Common myeloid progenitor, CD34-positive (primary cell): ENCODE results near the gene BICD1.

ENCODE experiments used
- CTCF ChIA-PET: fragments of 350-600 bp; sonication (Branson Sonifier 250); formaldehyde crosslinking; loops from one replicate; lab custom pipeline; 2021; ENCODE audit warnings: antibody characterized with exemption; lab: Charles Lee
- POLR2A ChIA-PET: fragments of 350-600 bp; sonication (Branson Sonifier 250); formaldehyde crosslinking; loops from one replicate; lab custom pipeline; 2021; ENCODE audit warnings: antibody characterized with exemption; lab: Charles Lee
- DNase-seq, 3 donors: peaks; one replicate each; pipeline versions ENCODE4 v3.0.0 to v3.0.0-alpha.2; 2013
- H3K27ac ChIP-seq, 2 experiments: 1 replicate in 1 of 2; 2 replicates in 1 of 2; pipeline ENCODE4 v1.7.0; 2013; ENCODE audit warnings: inconsistent platforms in 2 of 2, low read length in 2 of 2, mild to moderate bottlenecking in 2 of 2, low read depth in 1 of 2, moderate library complexity in 1 of 2; ENCODE audit not compliant: severe bottlenecking in 2 of 2, insufficient read depth in 1 of 2, poor library complexity in 1 of 2
- H3K27me3 ChIP-seq, 5 experiments: replicated peaks in 2 of 5; 1 replicate in 3 of 5; 2 replicates in 2 of 5; pipeline versions ENCODE4 v1.6.1 to v1.7.0; 2013; ENCODE audit warnings: low read length in 4 of 5, mild to moderate bottlenecking in 2 of 5, moderate library complexity in 2 of 5, inconsistent platforms in 1 of 5; ENCODE audit not compliant: insufficient read depth in 5 of 5, control insufficient read depth in 4 of 5
- H3K36me3 ChIP-seq, 4 experiments: 1 replicate in 2 of 4; 2 replicates in 2 of 4; pipeline versions ENCODE4 v1.6.1 to v1.7.0; 2013; ENCODE audit warnings: low read length in 3 of 4, control low read depth in 1 of 4, mild to moderate bottlenecking in 1 of 4; ENCODE audit not compliant: control insufficient read depth in 4 of 4, insufficient read depth in 4 of 4
- H3K4me1 ChIP-seq, 4 experiments: 1 replicate in 3 of 4; 2 replicates in 1 of 4; pipeline versions ENCODE4 v1.6.1 to v1.7.1; 2013; ENCODE audit warnings: low read length in 3 of 4, mild to moderate bottlenecking in 3 of 4, control low read depth in 1 of 4, inconsistent platforms in 1 of 4, moderate library complexity in 1 of 4; ENCODE audit not compliant: control insufficient read depth in 4 of 4, insufficient read depth in 4 of 4; ENCODE audit errors: control extremely low read depth in 1 of 4
- H3K4me3 ChIP-seq, 7 experiments: 1 replicate in 4 of 7; 2 replicates in 3 of 7; pipeline versions ENCODE4 v1.5.1 to v1.7.0; 2013; ENCODE audit warnings: mild to moderate bottlenecking in 7 of 7, low read length in 6 of 7, moderate library complexity in 6 of 7, inconsistent platforms in 2 of 7, low read depth in 2 of 7, control low read depth in 1 of 7; ENCODE audit not compliant: insufficient read depth in 4 of 7, control insufficient read depth in 1 of 7; ENCODE audit errors: extremely low read depth in 1 of 7
- H3K9me3 ChIP-seq, 5 experiments: 1 replicate in 4 of 5; 2 replicates in 1 of 5; pipeline versions ENCODE4 v1.6.1 to v1.7.1; 2013; ENCODE audit warnings: low read length in 4 of 5, mild to moderate bottlenecking in 2 of 5, inconsistent platforms in 1 of 5, low read depth in 1 of 5, moderate library complexity in 1 of 5; ENCODE audit not compliant: control insufficient read depth in 4 of 5, insufficient read depth in 2 of 5; ENCODE audit errors: control extremely low read depth in 1 of 5
- WGBS: methylation state at CpG from one replicate; pipeline ENCODE4 v1.1.5; 2013; ENCODE audit not compliant: insufficient coverage; 5-methylcytosine and 5-hydroxymethylcytosine counted together

BICD1 gene

GRCh38 chr12:32155961-32156529, 49.4 kb downstream of the BICD1 start:
- POLR2A ChIA-PET = no interaction called here
- 89% methylated on average over 4 of the region's 4 CpGs for WGBS
- CTCF ChIA-PET = interaction anchor here (1.1 to 1.8 kb wide), 3 partner anchors 9 to 68 kb away, joined by 3 to 6 read pairs (median 3); no protein-coding TSS in a partner anchor

GRCh38 chr12:32158525-32158924, 51.9 kb downstream of the BICD1 start:
- POLR2A ChIA-PET = interaction anchor here (0.6 kb wide), 1 partner anchor 16 kb away, joined by 5 read pairs; no protein-coding TSS in a partner anchor
- CTCF ChIA-PET = interaction anchor here (0.5 kb wide), 1 partner anchor 95 kb away, joined by 3 read pairs; no protein-coding TSS in a partner anchor
- Histone ChIP-seq H3K4me3 (no peak overlapping the region), H3K36me3 (peaks cover 0 to 7% (median 2%) of the 10 kb centered on the region in 4 experiments), H3K4me1 (no peaks in the 10 kb centered on the region), H3K9me3 (no peaks in the 10 kb centered on the region), H3K27ac (no peak overlapping the region), H3K27me3 (no peaks in the 10 kb centered on the region)
- no peak for DNase-seq
- WGBS = 100% methylated on average over 1 of the region's 1 CpG

More at GRCh38 chr12:32155961-32156529, 49.4 kb downstream of the BICD1 start:
- Histone ChIP-seq H3K27ac (no peak overlapping the region), H3K27me3 (no peaks in the 10 kb centered on the region), H3K4me3 (no peak overlapping the region), H3K9me3 (no peaks in the 10 kb centered on the region), H3K36me3 (peaks cover 0 to 7% (median 2%) of the 10 kb centered on the region in 4 experiments), H3K4me1 (no peaks in the 10 kb centered on the region)
- DNase-seq = no peak

- H3K36me3 ChIP-seq = peaks cover 0 to 7% (median 2%) of the 10 kb centered on the region in 4 experiments
- H3K9me3 ChIP-seq = no peaks in the 10 kb centered on the region
- DNase-seq = no peak
- H3K27ac ChIP-seq = no peak overlapping the region
- H3K4me3 ChIP-seq = no peak overlapping the region
- ChIA-PET POLR2A (no interaction called here), CTCF (no interaction called here)
- no peaks in the 10 kb centered on the region for H3K4me1 ChIP-seq
- 99% methylated on average over 6 of the region's 6 CpGs for WGBS
- H3K27me3 ChIP-seq = no peaks in the 10 kb centered on the region
Observed at GRCh38 chr12:32159381-32159780, 52.7 kb downstream of the BICD1 start.

- peaks cover 0 to 7% (median 3%) of the 10 kb centered on the region in 4 experiments for H3K36me3 ChIP-seq
- no peaks in the 10 kb centered on the region for H3K27me3 ChIP-seq
- no peak for DNase-seq
- H3K27ac ChIP-seq = no peak overlapping the region
- WGBS = 96% methylated on average over 3 of the region's 3 CpGs
- H3K9me3 ChIP-seq = peaks cover 0 to 2% (median 0%) of the 10 kb centered on the region in 5 experiments
- H3K4me1 ChIP-seq = no peaks in the 10 kb centered on the region
- H3K4me3 ChIP-seq = no peak overlapping the region
- POLR2A ChIA-PET = no interaction called here
- CTCF ChIA-PET = no interaction called here
Observed at GRCh38 chr12:32159925-32160324, 53.3 kb downstream of the BICD1 start.

GRCh38 chr12:32161058-32161457, 54.4 kb downstream of the BICD1 start:
- ChIA-PET POLR2A (no interaction called here), CTCF (interaction anchor here (1.4 kb wide), 1 partner anchor 39 kb away, joined by 3 read pairs; no protein-coding TSS in a partner anchor)
- peaks cover 0 to 4% (median 0%) of the 10 kb centered on the region in 5 experiments for H3K9me3 ChIP-seq
- no peak overlapping the region for H3K4me3 ChIP-seq
- no peaks in the 10 kb centered on the region for H3K4me1 ChIP-seq
- H3K27me3 ChIP-seq = no peaks in the 10 kb centered on the region
- peaks cover 0 to 7% (median 2%) of the 10 kb centered on the region in 4 experiments for H3K36me3 ChIP-seq
- 100% methylated on average over 2 of the region's 5 CpGs for WGBS
- no peak for DNase-seq
- H3K27ac ChIP-seq = no peak overlapping the region

GRCh38 chr12:32163596-32163995, 56.9 kb downstream of the BICD1 start:
- DNase-seq = no peak
- CTCF ChIA-PET = no interaction called here
- POLR2A ChIA-PET = no interaction called here
- H3K36me3 ChIP-seq = peaks cover 0 to 2% (median 1%) of the 10 kb centered on the region in 4 experiments
- WGBS = no CpG with 5 or more reads among the region's 2 CpGs
- peaks cover 0 to 10% (median 2%) of the 10 kb centered on the region in 5 experiments for H3K9me3 ChIP-seq
- H3K4me3 ChIP-seq = no peak overlapping the region
- no peak overlapping the region for H3K27ac ChIP-seq
- no peaks in the 10 kb centered on the region for H3K4me1 ChIP-seq
- no peaks in the 10 kb centered on the region for H3K27me3 ChIP-seq

- WGBS = 100% methylated on average over 2 of the region's 4 CpGs
- no peak overlapping the region for H3K27ac ChIP-seq
- ChIA-PET POLR2A (no interaction called here), CTCF (no interaction called here)
- H3K36me3 ChIP-seq = peaks cover 0 to 2% (median 0%) of the 10 kb centered on the region in 4 experiments
- DNase-seq = no peak
- H3K9me3 ChIP-seq = peaks cover 0 to 10% (median 2%) of the 10 kb centered on the region in 5 experiments
- H3K4me1 ChIP-seq = no peaks in the 10 kb centered on the region
- no peaks in the 10 kb centered on the region for H3K27me3 ChIP-seq
- no peak overlapping the region for H3K4me3 ChIP-seq
Observed at GRCh38 chr12:32166510-32166909, 59.9 kb downstream of the BICD1 start.
